ENCODE measurements around the gene KRT39. TPM values are rescaled to one million over a fixed set of nuclear protein-coding genes. Genes with fewer than 3 reads are reported as not detected.
A peak's percentile ranks its signal among the peaks of the same experiment; 100 is the strongest.

The KRT39 gene
- polyA plus RNA-seq, 4 donors: not detected

- peak; percentile 54 to 73 (median 62) for DNase-seq (ENCODE audit: low read depth in 4 of 4, low spot score in 3 of 4)
Measured at GRCh38 chr17:40909351-40909750, 57.4 kb downstream of the KRT39 start.

Other genes starting within 250 kb of the KRT39 start
- under 1 TPM in 1 of 4 donors, not detected in 3; 0.68 TPM for gene KRT25, start 211.6 kb downstream of the KRT39 start, polyA plus RNA-seq (ENCODE audit: insufficient read length in 4 of 4)
- gene KRT26, start 194.7 kb downstream of the KRT39 start, polyA plus RNA-seq (ENCODE audit: insufficient read length in 4 of 4): not detected
- gene KRT27, start 184.4 kb downstream of the KRT39 start, polyA plus RNA-seq (ENCODE audit: insufficient read length in 4 of 4): under 1 TPM in 2 of 4 donors, not detected in 2; 0.24 to 0.53 TPM
- gene KRT28, start 167.0 kb downstream of the KRT39 start, polyA plus RNA-seq (ENCODE audit: insufficient read length in 4 of 4): under 1 TPM in 1 of 4 donors, not detected in 3; 0.19 TPM
- 10 to 100 TPM; 49.3 to 60.0 (median 58.1) TPM for gene KRT10, start 144.3 kb downstream of the KRT39 start, polyA plus RNA-seq (ENCODE audit: insufficient read length in 4 of 4)
- gene KRT12, start 99.7 kb downstream of the KRT39 start, polyA plus RNA-seq (ENCODE audit: insufficient read length in 4 of 4): under 1 TPM in 2 of 4 donors, not detected in 2; 0.10 to 0.27 TPM
- gene KRT20, start 81.7 kb downstream of the KRT39 start, polyA plus RNA-seq (ENCODE audit: insufficient read length in 4 of 4): 1 to 10 TPM in 1 of 4 donors, under 1 TPM in 2, not detected in 1; 0.09 to 2.0 (median 0.58) TPM
- 1 to 10 TPM in 2 of 4 donors, under 1 TPM in 2; 0.52 to 2.1 (median 1.0) TPM for gene KRT23, start 29.3 kb downstream of the KRT39 start, polyA plus RNA-seq (ENCODE audit: insufficient read length in 4 of 4)
- gene KRT40, start 17.4 kb upstream of the KRT39 start, polyA plus RNA-seq (ENCODE audit: insufficient read length in 4 of 4): under 1 TPM in 1 of 4 donors, not detected in 3; 0.07 TPM
- gene KRTAP3-3, start 27.2 kb upstream of the KRT39 start, polyA plus RNA-seq (ENCODE audit: insufficient read length in 4 of 4): not detected
- gene KRTAP3-2, start 33.0 kb upstream of the KRT39 start, polyA plus RNA-seq (ENCODE audit: insufficient read length in 4 of 4): not detected
- gene KRTAP3-1, start 42.2 kb upstream of the KRT39 start, polyA plus RNA-seq (ENCODE audit: insufficient read length in 4 of 4): not detected
- gene KRTAP1-5, start 60.3 kb upstream of the KRT39 start, polyA plus RNA-seq (ENCODE audit: insufficient read length in 4 of 4): not detected
- not detected for gene KRTAP1-4, start 63.2 kb upstream of the KRT39 start, polyA plus RNA-seq (ENCODE audit: insufficient read length in 4 of 4)
- not detected for gene KRTAP1-3, start 67.9 kb upstream of the KRT39 start, polyA plus RNA-seq (ENCODE audit: insufficient read length in 4 of 4)
- not detected for gene KRTAP1-1, start 74.5 kb upstream of the KRT39 start, polyA plus RNA-seq (ENCODE audit: insufficient read length in 4 of 4)
- gene KRTAP2-1, start 80.4 kb upstream of the KRT39 start, polyA plus RNA-seq (ENCODE audit: insufficient read length in 4 of 4): not detected
- not detected for gene KRTAP2-2, start 88.3 kb upstream of the KRT39 start, polyA plus RNA-seq (ENCODE audit: insufficient read length in 4 of 4)
- not detected for gene KRTAP2-3, start 93.2 kb upstream of the KRT39 start, polyA plus RNA-seq (ENCODE audit: insufficient read length in 4 of 4)
- gene KRTAP2-4, start 98.9 kb upstream of the KRT39 start, polyA plus RNA-seq (ENCODE audit: insufficient read length in 4 of 4): not detected
- not detected for gene KRTAP4-7, start 117.2 kb upstream of the KRT39 start, polyA plus RNA-seq (ENCODE audit: insufficient read length in 4 of 4)
- gene KRTAP4-8, start 131.2 kb upstream of the KRT39 start, polyA plus RNA-seq (ENCODE audit: insufficient read length in 4 of 4): not detected
- not detected for gene KRTAP4-16, start 135.3 kb upstream of the KRT39 start, polyA plus RNA-seq (ENCODE audit: insufficient read length in 4 of 4)
- gene KRTAP4-9, start 138.4 kb upstream of the KRT39 start, polyA plus RNA-seq (ENCODE audit: insufficient read length in 4 of 4): not detected
- gene KRTAP4-11, start 151.4 kb upstream of the KRT39 start, polyA plus RNA-seq (ENCODE audit: insufficient read length in 4 of 4): not detected
- not detected for gene KRTAP4-12, start 157.2 kb upstream of the KRT39 start, polyA plus RNA-seq (ENCODE audit: insufficient read length in 4 of 4)
- not detected for gene KRTAP4-6, start 173.6 kb upstream of the KRT39 start, polyA plus RNA-seq (ENCODE audit: insufficient read length in 4 of 4)
- not detected for gene KRTAP4-5, start 182.9 kb upstream of the KRT39 start, polyA plus RNA-seq (ENCODE audit: insufficient read length in 4 of 4)
- gene KRTAP4-4, start 193.8 kb upstream of the KRT39 start, polyA plus RNA-seq (ENCODE audit: insufficient read length in 4 of 4): not detected
- not detected for gene KRTAP4-3, start 201.3 kb upstream of the KRT39 start, polyA plus RNA-seq (ENCODE audit: insufficient read length in 4 of 4)
- gene KRTAP4-2, start 211.3 kb upstream of the KRT39 start, polyA plus RNA-seq (ENCODE audit: insufficient read length in 4 of 4): not detected
- not detected for gene KRTAP4-1, start 218.0 kb upstream of the KRT39 start, polyA plus RNA-seq (ENCODE audit: insufficient read length in 4 of 4)
- gene KRTAP9-1, start 222.9 kb upstream of the KRT39 start, polyA plus RNA-seq (ENCODE audit: insufficient read length in 4 of 4): not detected

Measured in left renal pelvis (tissue), 4 donors.